GM18861 (cell line): ENCODE results near the gene SLC35B2.

Experiments
- ATAC-seq: cut with Tn5 transposase; IDR thresholded peaks from one replicate; pipeline ENCODE4 v1.9.1; 2021; ENCODE audit not compliant: unreplicated experiment

SLC35B2 gene, protein sequence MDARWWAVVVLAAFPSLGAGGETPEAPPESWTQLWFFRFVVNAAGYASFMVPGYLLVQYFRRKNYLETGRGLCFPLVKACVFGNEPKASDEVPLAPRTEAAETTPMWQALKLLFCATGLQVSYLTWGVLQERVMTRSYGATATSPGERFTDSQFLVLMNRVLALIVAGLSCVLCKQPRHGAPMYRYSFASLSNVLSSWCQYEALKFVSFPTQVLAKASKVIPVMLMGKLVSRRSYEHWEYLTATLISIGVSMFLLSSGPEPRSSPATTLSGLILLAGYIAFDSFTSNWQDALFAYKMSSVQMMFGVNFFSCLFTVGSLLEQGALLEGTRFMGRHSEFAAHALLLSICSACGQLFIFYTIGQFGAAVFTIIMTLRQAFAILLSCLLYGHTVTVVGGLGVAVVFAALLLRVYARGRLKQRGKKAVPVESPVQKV

DNA sequence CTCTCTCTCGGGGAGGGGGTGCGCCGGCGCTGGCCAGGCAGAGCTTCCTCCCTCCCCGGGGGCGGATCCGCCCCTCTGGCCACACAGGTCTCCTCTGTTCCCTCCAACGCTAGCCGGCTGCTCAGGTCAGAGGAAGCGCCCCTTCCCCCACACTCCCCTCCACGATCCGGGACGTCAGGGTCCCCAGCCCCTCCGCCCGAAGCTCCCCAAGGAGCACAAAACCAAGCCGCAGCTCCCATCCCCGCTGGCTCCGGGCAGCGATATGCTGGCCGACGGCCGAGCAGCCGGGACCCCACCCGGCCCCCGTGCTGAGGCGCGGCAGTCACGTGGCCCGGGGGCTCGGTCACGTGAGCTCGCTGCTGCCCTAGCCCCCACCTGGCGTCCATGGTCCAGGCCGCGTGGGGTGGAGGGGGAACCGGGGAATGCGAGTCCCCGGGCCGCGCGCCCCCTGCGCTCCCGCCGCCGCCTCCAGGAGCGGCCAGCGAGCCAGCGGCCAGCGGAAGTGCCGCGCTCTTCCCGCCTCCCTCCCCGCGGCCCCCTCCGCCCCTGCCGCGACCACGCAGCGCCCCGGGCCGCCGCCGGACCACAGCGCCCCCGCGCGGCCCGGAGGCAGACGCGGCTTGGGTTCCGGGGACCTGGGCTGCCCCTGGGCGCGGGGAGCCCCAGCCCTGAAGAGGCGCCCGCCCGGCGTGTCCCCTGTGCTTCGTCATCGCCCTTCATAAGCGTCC lies at the start of gene SLC35B2:
Gene SLC35B2 (minus strand): TSS at position 504 of the 728 bp plus-strand sequence. CDS start 118 bp downstream, at position 386.
- ATAC-seq, result peak; percentile 36

DNA sequence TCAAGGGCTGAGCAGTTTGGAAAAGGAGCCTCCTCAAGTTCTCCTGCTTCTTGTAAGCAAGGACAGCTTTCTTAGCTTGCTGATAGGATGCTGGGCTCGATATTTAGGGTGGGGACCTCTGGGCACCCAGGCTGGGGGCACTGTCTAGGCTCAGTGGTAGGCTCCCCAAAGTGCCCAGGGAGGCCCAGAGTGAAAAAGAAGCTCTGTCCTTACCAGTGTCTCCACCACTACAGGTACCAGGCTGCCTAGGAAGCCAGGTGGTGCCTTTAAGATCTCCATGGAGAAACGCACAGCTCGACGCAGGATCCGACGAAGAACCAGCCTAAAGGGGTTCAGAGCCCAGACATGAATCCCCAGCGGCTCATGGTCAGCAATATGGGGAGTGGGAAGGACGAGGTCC lies 49.4 kb upstream of the SLC35B2 start:
- no peak for ATAC-seq

DNA sequence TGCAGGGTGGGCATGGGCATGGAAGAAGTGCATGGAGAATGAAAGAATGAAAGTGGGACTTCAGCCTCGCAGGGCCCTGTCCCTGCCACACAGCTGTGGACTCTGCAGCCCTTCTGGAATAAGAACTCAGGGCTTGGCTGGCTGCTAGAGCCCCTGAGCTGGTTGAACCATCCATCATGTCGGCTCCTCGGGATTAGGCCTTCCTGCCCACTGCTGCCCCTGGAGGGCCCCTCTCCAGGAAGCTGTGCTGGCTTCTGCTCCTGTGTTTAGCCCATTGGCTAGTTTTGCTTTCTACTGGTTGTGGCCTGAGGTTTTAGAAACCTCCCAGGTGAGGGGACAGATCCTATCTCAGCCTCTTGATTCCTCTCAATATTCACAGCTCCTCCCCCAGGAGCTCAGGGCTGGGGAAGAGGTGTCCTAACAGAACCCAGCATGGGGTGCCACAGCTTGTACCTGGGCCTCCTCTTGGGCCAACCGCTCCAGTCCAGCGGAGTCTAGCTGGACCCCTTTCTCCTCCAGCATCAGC lies 47.9 kb upstream of the SLC35B2 start:
- no peak for ATAC-seq

DNA sequence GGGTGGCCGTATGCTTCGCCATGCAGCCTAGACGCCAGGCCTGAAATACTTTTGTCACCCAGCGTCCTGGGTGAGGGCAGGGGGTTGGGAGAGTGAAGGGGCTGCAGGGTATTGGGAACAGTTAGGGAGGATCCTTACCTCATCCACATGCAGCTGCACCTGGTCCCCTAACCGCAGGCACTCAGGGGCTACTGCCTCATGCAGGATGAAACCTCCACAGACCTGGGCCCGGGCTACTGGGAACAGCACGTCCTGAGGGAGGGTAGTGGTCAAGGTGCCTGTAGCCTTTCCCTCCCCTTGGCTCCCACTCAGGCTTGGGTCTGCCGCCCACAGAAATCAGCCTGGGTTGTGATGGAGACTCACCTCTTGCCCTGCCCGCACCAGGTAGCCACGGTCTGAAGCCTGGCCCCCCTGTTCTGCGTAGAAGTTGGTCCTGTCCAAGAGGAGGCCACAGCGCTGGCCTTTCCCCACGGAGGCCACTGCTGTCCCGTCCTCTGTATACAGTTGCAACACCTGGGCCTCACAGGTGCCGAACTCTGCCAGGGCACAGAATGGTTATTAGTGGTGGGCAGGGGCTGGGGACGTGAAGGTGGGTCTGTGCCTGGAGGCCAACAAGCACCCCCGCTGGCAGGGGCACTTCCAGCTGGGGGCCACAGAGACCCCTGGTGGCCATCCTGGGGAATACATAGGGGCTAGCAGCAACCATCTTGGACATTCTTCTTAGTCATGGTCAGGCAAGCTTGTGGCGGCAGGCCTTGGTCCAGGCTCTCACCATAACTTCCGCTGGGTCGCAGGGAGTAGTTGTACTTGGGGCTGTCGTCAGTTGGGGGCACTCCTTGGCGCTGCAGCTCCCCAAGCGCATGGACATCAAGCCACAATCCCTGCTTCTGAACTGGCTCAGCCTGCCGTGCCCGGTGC lies 47.2 kb upstream of the SLC35B2 start:
- no peak for ATAC-seq

DNA sequence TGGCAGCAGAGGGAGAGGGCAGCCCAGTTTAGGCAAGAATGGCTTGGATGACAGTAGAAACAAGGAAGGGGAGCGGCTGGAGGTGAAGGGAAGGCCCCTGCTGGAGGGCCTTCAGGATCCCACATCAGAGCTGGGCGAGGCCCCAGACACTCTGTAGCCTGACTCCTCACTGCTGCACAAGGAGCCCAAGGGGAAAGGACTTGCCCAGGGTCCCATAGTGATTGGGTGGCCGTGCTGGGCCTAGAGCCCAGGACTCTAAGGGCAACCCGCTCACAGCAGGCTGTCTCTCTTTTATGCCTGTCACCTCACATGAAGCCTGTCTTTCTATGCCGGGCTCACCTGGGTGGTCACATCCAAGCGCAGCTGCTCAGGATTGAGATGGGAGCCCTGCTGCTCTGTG lies 46.5 kb upstream of the SLC35B2 start:
- ATAC-seq, result no peak

DNA sequence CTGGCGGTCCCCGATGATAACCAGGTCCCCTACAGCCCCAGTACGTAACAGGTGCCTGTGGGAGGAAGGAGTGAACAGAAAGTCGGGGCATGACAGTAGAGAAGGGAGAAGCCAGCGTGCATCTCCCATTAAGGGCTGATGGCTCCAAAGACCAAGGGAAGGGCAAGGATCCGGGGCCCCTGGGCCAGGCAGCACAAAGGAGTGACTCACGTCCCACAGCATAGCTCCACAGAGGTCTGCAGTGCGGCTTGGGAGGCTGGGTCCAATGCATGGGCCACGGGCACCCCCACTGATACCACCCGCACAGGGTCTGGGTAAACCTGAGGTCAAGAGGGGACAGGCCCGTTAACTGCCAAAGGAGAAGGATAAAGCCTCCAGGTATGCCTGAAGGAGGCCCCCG lies 45.5 kb upstream of the SLC35B2 start:
- no peak for ATAC-seq

DNA sequence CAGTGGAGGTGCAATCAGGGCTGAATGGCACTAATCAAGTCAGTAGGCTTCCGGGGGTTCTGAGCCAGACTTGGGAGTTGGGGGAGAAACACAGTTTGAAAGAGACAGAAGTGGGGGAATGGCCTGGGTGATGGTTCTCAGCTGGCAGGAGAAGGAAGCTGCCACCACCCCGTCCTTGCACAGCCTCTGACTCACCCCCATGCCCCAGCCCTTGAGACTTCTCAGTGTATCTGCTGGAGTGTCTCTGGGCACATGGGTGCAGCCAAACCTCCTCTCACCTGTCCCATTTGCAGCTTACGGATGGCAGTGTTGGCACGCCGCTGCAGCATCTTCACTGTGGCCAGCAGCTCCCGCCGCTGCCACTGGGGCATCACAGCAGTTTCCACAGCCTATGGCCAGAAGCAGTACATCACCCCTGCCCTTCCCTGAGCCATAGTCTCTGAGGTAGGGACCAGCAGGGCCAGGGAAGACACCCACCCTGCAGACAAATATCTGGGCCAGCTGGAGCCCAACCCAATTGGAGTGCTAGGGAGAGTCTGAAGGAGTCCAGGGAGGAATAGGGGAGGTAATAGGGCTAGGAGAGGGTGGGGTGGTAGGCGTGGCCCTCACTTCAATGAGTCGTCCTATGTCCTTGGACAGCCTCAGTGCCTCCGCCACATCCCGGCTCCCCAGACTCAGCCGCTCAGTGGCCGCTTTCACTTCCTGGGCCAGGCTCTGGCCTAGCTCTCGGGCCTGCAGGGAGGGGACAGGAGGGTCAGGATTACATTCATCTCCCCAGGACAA lies 44.6 kb upstream of the SLC35B2 start:
- no peak for ATAC-seq

DNA sequence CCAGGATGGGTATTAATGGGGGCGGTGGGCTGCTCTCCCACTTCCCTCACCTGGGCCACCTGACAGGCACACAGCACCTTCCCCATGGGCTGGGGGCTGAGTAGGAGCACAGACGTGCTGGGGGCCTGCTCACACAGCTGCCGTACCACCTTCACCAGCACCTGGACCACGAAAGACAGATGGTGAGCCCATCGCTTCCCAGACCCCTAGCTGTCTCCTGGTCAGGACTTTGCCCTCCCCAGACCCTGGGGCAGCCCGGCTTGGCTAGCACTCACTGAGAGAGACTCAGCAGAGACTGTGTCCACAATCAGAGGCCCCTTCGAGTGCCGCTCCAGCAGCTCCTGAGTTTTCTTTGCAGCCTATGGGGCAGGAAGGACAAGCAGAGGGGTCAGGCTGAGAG lies 43.8 kb upstream of the SLC35B2 start:
- ATAC-seq, result no peak

DNA sequence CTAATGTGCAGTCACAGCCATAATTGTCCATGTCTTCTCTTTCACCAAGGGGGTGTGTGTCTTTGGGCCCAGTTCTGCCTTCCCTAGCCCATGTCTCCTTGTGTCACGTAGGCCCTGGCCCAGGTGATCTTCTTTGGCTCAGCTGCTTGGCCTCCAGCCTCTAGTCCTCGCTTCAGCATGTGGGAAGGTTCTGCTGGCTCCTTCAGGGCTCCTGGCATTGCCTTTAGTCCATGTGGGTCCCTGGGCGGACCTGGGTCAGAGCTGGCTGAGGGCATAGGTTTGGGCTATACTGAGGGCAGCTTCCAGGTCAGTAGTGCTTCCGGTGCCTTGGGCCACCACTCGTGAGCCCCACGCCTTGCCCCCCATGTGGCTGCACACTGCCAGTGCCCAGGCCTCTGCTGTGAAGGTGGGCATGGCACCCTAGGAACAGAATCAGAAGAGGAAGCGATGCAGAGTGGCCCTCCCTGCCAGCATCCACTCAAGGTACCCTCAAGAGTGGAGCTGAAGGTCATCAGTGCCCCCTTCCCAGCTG lies 43.0 kb upstream of the SLC35B2 start:
- no peak for ATAC-seq

DNA sequence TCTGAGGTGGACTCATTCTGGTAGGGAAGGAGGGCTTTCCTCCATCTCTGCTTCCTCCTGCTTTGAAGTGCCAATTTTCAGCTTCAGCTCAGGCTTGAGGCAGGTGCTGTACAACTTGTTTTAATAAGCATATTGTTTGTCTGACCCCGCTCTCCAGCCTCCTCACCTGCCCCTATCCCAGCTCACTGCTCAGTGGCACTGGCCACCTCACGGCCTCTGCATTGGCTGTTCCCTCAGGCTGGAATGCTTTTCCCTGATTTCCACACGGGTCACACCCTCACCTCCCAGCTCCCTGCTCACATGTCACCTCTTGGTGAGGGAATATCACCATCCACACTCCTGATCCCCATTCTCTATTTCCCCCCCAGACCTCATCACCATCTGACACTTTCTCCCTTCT lies 41.5 kb upstream of the SLC35B2 start:
- no peak for ATAC-seq

DNA sequence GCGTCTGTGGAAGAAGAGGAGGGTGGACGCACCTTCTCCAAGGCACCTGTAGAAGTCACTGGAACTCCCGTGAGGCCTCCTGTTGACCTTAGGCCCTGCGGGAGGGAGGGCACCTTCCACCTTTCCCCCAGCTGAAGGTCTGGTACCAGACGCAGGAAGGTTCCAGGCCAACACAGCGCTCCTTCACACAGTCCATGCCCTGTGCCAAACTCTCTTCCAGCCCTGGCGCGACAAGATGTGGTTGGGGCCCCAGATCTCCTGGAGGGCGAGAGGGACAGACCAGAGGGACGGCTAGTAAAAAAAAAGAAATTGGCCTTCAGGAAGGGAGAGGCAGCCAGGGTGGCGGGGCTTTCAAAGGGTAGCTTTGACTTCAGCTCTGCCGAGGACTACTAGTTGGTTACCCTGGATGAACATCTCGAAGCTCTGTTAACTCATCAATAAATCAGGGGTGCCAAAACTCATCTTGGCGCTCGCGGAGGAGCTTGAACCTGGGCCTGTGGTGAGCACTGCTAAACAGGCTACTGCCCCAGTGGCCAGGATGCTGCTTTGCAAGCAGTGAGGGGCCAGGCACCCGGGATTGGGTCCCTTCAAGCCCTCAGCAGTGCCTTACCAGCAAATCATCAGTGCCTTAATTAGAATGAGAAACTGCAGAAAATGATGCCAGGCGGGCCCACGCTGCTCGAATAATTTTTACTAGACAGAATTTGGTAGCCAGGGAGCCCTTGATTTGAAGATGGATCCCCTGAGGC lies 40.9 kb upstream of the SLC35B2 start:
- ATAC-seq, result no peak

DNA sequence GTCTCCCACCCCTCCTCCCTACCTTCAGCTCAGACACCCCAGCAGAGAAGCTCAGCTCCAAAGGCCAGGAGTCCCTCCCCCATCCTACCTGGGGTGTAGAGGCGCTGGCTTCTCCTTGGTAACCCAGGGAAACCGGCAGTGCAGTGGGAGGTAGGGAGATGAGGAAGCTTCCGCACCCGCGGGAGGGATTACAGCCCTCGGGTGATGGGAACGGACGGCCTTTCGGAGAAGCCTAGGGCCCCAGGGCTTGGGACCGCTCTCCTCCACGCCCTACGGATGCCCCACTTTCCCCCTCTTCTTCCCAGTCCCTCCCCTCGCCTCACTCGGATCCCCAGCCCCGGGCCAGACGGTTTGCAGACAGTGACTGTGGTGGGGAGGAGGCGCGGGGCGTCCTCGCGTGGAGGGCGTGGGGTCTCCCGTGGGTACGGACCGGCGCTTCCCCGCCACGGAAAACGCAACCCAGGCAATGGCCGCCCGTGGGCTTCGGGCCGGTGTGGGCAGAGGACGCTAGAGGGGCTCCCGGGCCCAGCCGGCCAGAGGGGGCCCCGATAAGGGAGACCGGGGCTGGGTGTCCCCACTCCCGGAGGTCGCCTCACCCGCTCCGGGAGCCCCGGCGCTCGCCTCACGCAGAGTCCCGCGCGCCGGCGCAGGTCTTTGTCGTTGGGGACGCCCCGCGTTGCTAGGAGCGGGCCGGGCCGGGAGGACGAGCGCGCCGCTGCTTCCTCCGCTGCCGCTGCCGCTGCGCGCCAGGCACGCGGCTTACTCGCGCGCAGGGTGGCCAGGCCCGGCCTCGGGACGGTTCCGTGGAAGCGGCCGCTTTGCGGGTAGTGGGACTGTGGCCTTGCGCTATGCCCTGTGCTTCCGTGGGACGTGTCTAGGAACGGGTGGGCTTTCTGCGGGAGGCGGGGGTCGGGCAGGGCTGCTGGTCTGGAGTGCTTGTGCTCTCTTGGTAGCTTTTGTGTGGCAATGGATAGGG lies 40.0 kb upstream of the SLC35B2 start:
- no peak for ATAC-seq

DNA sequence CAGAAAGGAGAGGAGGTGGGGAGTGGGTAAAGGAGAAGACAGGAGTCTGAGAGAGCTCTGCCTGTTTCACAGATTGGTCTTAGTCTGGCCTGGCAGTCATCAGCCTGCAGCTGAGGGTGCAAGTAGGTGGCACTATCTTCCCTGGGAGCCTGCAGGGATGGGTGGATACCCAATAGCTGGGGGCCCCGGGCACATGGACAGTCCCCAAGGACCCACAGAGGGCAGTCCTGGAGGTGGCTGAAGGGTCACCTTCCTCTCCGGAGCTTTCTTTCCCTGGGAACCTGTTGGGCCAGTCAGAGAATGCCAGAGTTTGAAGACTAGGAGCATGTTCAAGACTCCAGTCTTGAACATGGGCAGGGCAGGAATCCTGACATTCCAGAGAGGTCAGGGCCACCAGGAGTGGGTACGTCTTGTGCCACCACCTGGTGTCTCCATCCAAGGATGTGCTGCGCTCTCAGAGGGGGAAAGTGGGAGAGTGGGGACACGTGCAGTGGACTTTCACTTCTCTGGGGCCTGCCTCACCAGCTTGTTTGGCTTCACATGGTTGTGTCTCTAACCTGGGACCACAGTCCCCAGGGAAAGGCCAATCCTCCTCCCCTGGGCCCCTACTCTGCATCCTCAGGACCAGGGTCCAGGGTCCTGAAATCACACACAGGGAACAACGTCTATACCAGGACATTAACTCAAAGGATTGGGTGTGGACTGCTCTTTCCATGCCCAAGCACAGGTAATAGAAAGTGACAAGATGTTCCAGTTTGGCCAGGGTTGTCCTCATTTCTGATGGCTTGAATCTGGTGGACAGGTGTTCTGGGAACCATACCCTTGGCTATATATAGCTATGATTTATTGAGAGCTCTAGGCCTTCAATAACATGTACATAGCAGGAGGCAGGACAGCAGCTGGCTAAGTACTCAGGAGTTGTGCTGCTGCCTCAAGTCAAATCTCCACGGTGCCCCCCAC lies 37.8 kb upstream of the SLC35B2 start:
- no peak for ATAC-seq

DNA sequence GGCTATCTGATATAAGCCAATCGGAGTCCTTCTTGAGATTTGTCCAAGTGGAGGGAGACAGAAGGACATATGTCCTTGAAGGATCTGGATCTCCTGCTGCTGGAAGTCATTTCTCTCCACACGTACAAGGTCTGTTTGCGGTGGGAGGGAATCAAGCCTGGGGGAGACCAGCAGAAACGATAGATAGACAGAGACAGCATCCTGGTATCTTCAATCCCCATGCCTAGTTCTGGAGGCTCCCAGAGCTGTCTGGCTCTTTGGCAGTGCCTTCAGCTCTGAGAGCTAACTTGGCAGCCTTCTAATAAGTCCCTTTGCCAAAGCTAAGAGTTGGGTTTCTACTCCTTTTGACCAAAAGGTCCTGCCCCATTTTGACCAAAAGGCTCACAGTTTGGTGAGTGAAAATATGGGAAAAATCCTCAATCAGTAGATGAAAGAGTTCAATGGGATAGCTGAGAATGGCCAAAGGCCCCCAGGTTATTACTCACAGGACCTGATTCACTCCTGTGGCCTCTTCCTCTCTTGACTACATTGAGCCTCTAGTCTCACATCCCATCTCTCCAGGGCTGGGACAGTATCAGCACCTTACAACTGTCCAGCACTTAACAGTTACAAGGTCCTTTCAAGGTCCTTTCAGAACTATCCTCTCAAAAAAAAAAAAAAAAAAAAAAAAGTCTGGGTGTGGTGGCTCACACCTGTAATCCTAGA lies 35.5 kb upstream of the SLC35B2 start:
- ATAC-seq, result no peak

DNA sequence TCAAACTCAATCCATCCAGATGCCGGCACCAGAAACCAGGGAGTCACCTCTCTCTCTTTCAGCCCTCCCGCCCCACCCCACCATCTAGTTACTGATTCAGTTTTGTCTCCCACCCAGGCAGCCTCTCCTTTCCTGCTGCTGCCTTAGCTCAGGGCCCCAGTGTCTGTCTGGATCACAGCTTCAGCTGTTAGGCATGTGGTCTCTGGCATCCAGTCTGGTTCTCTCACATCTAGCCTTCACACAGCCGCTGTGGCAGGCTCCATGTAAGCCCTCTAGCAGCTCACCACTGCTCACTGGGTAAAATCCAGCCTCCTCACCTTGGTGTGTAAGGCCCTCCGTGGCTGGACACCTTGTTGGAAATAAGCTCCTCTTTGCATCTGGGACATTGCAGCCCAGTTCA lies 34.5 kb upstream of the SLC35B2 start:
- no peak for ATAC-seq

DNA sequence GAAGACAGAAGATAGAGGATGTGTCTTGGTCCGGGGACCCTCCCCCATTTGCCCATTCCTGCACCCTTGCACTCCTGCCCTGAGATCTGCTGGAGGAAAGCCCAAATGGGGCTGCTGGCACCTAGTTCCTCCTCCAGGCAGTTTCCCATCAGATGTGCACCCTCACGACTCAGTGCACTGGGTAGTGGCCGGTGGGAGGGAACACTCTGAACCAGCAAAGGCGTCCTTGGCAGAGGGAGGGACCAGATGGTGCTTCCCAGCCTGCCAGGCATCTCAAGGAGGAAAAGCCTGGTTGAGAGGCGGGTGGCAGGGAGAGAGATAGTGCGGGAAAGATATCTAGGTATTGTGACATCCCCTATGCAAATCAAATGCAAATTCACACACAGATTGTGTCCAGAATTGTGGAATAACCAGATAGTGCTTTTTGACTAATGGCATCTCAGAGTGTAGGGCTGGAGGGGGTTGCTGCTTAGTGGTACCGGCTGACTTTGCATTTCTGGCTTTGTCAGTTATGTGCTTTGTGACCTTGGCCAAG lies 32.5 kb upstream of the SLC35B2 start:
- ATAC-seq, result no peak
